ENCODE data around the gene ZC3H12C.

ZC3H12C gene

GRCh38 chr11:110085255-110085838 is 7.8 kb upstream of the ZC3H12C start:
- H3K4me3 ChIP-seq (ENCODE audit: low read depth, low read length): no peak overlapping the region
- TF ChIP-seq CTCF (IDR thresholded peaks at IDR 0.05; ENCODE audit: insufficient read depth, low read depth, low read length, missing control alignments): no peak
- no peak for DNase-seq (ENCODE audit: low read depth)

- no peak for TF ChIP-seq CTCF (IDR thresholded peaks at IDR 0.05; ENCODE audit: insufficient read depth, low read depth, low read length, missing control alignments)
- no peak overlapping the region for H3K4me3 ChIP-seq (ENCODE audit: low read depth, low read length)
- DNase-seq (ENCODE audit: low read depth): no peak
These were observed 6.3 kb upstream of the ZC3H12C start for GRCh38 chr11:110086892-110087309.

DNA sequence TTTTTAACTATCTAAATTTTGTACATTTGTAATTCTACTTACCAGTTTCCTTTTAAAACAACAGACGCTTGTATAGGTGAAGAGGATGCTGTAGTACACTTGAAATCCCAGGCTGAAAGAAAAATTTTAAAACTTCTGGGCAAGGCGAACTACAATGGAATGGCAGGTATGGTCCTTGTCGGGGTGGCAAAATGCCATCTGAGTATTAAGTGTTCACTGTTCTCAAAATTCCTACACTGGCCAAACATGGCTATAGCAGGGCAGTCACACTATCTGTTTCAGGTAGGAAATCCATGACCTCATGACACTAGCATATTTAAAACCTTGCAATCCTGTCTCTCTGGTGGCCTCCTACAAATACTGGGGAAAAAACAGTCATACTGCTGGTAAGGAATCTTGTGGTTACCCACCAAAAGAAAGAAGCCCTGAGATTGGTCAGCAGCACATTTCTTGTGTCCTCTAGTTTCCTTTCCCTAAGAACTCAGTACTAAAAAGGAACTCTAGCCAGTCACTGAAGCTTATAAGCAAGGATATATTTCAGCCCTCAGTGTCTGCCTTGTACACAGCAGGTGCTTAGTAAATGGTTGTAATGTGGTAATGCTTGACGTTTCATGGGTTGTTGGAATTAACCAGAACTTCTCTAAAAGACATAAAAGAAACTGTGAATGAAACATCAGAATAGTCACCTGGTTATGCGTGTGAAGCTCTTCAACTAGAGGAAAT is 5.2 kb upstream of the ZC3H12C start:
- no peak overlapping the region; the same call in 1 of the 2 replicates for H3K4me3 ChIP-seq (ENCODE audit: low read depth, low read length)
- no peak for DNase-seq (ENCODE audit: low read depth)
- TF ChIP-seq CTCF (IDR thresholded peaks at IDR 0.05; ENCODE audit: insufficient read depth, low read depth, low read length, missing control alignments): no peak

DNA sequence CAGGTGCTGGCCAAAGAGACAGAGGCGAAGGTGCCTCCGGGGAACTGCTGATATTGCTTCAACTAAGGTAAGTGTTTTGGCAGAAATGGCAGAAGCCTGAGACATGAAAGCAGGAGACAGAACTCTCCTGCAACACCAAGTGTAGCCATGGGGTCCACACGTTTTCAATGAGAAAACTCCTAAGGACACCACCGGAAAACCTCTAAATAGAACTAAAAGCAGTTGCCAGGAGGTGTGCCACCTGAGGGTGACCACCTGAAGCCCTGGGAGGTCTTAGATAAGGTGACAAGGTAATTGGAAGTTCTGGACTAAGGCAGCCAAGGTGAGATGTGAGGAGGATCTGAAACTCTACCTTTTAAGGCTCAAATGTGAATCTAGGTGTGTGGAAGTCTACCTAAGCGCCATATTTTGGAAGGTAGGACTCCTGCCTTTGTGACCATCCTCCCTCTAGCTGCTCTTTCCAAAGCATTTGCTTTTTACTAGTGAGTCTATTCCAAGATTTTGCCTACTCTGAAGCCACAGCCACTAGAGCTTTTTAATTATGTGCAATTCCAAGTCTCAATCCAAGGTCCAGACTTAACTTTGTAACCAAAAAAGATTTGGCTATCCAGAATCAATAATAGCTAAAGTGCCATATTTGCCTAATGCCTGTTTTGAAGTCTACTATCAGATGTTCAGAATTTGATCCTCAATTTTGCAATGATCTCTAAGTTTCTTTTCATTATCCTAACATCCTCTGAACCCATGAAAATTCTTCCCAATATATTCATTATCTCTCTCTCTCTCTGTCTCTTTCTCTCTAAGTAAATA is 4.5 kb upstream of the ZC3H12C start:
- H3K4me3 ChIP-seq (ENCODE audit: low read depth, low read length): peak overlapping the region; percentile 13; the same call in 1 of the 2 replicates
- DNase-seq (ENCODE audit: low read depth): no peak
- no peak for TF ChIP-seq CTCF (IDR thresholded peaks at IDR 0.05; ENCODE audit: insufficient read depth, low read depth, low read length, missing control alignments)

- peak overlapping the region; percentile 4; the same call in 1 of the 2 replicates for H3K4me3 ChIP-seq (ENCODE audit: low read depth, low read length)
- no peak for TF ChIP-seq CTCF (IDR thresholded peaks at IDR 0.05; ENCODE audit: insufficient read depth, low read depth, low read length, missing control alignments)
- DNase-seq (ENCODE audit: low read depth): peak; percentile 51
These were observed 3.4 kb upstream of the ZC3H12C start for GRCh38 chr11:110089617-110090282.

GRCh38 chr11:110090466-110091026 is 2.6 kb upstream of the ZC3H12C start:
- no peak for TF ChIP-seq CTCF (IDR thresholded peaks at IDR 0.05; ENCODE audit: insufficient read depth, low read depth, low read length, missing control alignments)
- DNase-seq (ENCODE audit: low read depth): no peak

More at GRCh38 chr11:110090466-110091026, 2.6 kb upstream of the ZC3H12C start:
- H3K4me3 ChIP-seq (ENCODE audit: low read depth, low read length): no peak overlapping the region

Measured in GM12865 (cell line).